PFSK-1 (cell line): Measurements from ENCODE around the gene ZNRF4.

Source experiments
- FOXP2 ChIP-seq: optimal IDR thresholded peaks from 2 replicates; pipeline ENCODE3; 2011; ENCODE audit warnings: borderline replicate concordance, control low read depth, inconsistent platforms; ENCODE audit not compliant: insufficient read depth; ENCODE audit errors: extremely low read length, extremely low read depth
- POLR2AphosphoS5 ChIP-seq: IDR thresholded peaks from 2 replicates; pipeline ENCODE4 v1.6.1; 2012; ENCODE audit warnings: low read depth, mild to moderate bottlenecking, control low read depth, low read length, moderate library complexity
- SIN3A ChIP-seq: IDR thresholded peaks from 2 replicates; pipeline ENCODE4 v1.6.1; 2012; ENCODE audit warnings: mild to moderate bottlenecking, low read length, moderate library complexity, borderline replicate concordance; ENCODE audit not compliant: insufficient read depth
- TAF1 ChIP-seq: IDR thresholded peaks from 2 replicates; pipeline ENCODE4 v1.6.1; 2012; ENCODE audit warnings: low read length, control low read depth, borderline replicate concordance; ENCODE audit not compliant: insufficient read depth
- TF ChIP-seq, protein P1 (sequence below), 2 experiments: IDR thresholded peaks; 2 replicates each; pipeline versions ENCODE4 v1.6.1 to v1.8.0; 2011 to 2012; ENCODE audit warnings: low read depth in 2 of 2, low read length in 2 of 2, control low read depth in 1 of 2, inconsistent platforms in 1 of 2, mild to moderate bottlenecking in 1 of 2, moderate library complexity in 1 of 2; ENCODE audit not compliant: insufficient read depth in 1 of 2

DNA sequence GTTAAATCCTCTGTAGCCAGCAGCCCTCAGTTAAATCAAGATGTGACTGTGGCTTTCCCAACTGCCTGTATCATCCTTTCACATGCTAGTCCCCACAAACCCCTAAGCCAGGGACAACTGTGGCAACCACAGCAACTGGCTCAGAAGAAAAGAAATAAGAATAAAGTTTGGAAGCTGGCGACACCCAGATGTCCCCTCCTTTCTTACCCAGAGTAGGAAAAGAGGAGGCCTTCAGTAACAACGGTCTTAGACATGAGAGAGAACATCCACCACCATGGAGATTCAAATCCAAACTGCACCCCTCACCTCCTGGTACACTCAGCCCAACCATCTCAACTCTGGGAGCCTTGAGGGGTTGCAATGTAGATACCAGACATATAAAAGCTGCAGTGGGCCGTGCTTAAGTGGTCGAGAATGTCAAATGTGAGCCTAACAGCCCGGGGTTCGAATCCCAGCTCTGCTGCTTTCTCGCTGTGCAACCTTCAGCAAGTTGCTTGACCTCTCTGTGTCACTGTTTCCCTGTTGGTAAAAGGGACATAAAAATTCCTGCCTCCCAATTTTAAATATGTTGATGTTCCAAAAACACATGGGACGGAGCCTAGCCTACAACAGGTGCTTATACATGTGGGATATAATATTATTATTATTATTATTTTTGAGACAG is 23.8 kb downstream of the ZNRF4 start:
- TF ChIP-seq, protein P1, sequence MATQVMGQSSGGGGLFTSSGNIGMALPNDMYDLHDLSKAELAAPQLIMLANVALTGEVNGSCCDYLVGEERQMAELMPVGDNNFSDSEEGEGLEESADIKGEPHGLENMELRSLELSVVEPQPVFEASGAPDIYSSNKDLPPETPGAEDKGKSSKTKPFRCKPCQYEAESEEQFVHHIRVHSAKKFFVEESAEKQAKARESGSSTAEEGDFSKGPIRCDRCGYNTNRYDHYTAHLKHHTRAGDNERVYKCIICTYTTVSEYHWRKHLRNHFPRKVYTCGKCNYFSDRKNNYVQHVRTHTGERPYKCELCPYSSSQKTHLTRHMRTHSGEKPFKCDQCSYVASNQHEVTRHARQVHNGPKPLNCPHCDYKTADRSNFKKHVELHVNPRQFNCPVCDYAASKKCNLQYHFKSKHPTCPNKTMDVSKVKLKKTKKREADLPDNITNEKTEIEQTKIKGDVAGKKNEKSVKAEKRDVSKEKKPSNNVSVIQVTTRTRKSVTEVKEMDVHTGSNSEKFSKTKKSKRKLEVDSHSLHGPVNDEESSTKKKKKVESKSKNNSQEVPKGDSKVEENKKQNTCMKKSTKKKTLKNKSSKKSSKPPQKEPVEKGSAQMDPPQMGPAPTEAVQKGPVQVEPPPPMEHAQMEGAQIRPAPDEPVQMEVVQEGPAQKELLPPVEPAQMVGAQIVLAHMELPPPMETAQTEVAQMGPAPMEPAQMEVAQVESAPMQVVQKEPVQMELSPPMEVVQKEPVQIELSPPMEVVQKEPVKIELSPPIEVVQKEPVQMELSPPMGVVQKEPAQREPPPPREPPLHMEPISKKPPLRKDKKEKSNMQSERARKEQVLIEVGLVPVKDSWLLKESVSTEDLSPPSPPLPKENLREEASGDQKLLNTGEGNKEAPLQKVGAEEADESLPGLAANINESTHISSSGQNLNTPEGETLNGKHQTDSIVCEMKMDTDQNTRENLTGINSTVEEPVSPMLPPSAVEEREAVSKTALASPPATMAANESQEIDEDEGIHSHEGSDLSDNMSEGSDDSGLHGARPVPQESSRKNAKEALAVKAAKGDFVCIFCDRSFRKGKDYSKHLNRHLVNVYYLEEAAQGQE (IDR thresholded peaks at IDR 0.05; ENCODE audit: insufficient read depth in 1 of 2, low read depth in 2 of 2, low read length in 2 of 2): no peak
- TF ChIP-seq TAF1 (no peak), POLR2AphosphoS5 (no peak), SIN3A (no peak), FOXP2 (no peak)
